Measurements from ENCODE around the gene C1orf122.

Gene C1orf122

DNA sequence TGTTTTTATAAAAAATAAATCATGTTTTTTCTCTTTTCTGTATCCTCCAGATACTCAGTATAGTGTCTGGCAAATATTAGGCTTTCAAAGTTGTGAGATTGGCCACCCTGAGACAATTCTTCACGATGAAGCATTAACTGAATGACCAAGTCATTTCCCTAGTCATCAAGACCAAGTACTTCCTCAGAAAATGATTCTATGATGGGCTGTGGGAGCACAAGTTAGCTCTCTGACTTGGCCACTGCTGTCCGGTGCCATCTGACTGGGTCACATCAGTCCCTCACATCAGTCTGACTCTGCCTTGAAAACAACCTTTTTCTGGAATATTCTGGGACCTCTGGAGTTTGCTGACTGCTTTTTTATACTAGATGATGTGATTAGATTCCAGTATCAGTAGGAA lies 13.9 kb downstream of the C1orf122 start:
- H3K27ac ChIP-seq: no peak overlapping the region
- H3K4me1 ChIP-seq: peaks cover 0 to 4% (median 0%) of the 10 kb centered on the region in 4 donors
- TF ChIP-seq, protein P1, sequence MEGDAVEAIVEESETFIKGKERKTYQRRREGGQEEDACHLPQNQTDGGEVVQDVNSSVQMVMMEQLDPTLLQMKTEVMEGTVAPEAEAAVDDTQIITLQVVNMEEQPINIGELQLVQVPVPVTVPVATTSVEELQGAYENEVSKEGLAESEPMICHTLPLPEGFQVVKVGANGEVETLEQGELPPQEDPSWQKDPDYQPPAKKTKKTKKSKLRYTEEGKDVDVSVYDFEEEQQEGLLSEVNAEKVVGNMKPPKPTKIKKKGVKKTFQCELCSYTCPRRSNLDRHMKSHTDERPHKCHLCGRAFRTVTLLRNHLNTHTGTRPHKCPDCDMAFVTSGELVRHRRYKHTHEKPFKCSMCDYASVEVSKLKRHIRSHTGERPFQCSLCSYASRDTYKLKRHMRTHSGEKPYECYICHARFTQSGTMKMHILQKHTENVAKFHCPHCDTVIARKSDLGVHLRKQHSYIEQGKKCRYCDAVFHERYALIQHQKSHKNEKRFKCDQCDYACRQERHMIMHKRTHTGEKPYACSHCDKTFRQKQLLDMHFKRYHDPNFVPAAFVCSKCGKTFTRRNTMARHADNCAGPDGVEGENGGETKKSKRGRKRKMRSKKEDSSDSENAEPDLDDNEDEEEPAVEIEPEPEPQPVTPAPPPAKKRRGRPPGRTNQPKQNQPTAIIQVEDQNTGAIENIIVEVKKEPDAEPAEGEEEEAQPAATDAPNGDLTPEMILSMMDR (IDR thresholded peaks at IDR 0.05): no peak
- DNase-seq: no peak
- H3K36me3 ChIP-seq: peaks cover 48 to 94% (median 77%) of the 10 kb centered on the region in 3 donors
- H3K4me3 ChIP-seq: no peak overlapping the region
- intact Hi-C loops (cut with DNase I; ENCODE audit: low total_unique reads): no loop called here
- no peaks in the 10 kb centered on the region for H3K9me3 ChIP-seq
- H3K27me3 ChIP-seq: no peaks in the 10 kb centered on the region

DNA sequence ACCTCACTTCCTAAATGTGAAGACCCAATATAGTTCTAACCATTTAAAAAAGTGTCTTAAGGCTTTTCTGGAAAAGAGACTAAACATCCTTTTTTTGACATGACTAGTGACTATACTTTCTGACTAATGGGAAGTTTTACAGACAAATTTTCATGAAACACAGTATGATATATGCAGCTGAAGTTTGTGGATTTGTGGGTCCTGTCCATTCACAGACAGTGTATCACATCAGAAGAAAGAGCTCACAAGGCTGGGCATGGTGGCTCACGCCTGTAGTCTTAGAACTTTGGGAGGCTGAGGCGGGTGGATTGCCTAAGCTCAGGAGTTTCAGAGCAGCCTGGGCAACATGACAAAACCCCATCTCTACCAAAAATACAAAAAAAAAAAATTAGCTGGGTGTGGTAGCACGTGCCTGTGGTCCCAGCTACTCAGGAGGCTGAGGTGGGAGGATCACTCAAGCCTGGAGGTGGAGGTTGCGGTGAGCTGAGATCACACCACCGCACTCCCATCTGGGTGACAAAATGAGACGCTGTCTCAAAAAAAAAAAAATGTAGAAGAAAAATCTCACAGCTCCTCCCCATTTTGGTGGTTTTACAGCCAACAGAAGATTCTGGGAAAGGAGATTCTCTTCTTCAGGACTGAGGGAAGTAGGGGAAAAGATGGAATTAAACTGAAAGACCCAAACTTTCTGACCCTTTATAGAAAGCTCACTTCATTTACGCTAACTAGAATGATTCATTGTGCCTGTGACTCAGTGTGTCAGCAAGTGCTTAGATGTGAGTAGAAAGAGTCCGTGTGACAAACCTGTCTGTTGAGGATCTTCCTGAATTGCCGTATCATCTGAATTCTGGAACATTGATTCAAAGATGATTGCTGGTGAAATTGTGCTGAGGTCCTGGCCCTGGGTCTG lies 15.6 kb downstream of the C1orf122 start:
- DNase-seq: no peak
- Histone ChIP-seq H3K36me3 (peaks cover 42 to 96% (median 68%) of the 10 kb centered on the region in 3 donors), H3K27ac (no peak overlapping the region)

DNA sequence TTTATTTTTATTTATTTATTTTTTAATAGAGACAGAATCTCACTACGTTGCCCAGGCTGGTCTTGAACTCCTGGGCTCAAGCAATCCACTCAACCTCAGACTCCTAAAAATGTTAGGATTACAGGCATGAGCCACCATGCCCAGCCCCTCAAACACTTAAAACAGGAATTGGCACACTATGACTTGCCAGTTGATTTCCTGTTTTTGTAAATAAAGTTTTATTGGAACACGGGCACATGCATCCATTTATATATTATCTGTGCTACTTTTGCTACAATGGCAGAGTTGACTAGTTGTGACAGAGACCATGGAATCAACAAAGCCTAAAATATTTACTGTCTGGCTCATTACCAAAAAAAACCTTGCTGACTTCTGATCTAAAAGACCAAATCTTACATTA lies 16.4 kb downstream of the C1orf122 start:
- Histone ChIP-seq H3K36me3 (peaks cover 41 to 96% (median 68%) of the 10 kb centered on the region in 3 donors), H3K9me3 (no peaks in the 10 kb centered on the region), H3K27ac (no peak overlapping the region), H3K4me1 (no peaks in the 10 kb centered on the region), H3K27me3 (no peaks in the 10 kb centered on the region), H3K4me3 (no peak overlapping the region)
- intact Hi-C loops (cut with DNase I; ENCODE audit: low total_unique reads): no loop called here
- TF ChIP-seq, protein P1 (IDR thresholded peaks at IDR 0.05): no peak
- DNase-seq: no peak

More for the DNA sequence above, 15.6 kb downstream of the C1orf122 start:
- H3K4me3 ChIP-seq: no peak overlapping the region
- intact Hi-C loops (cut with DNase I; ENCODE audit: low total_unique reads): no loop called here
- no peaks in the 10 kb centered on the region for H3K9me3 ChIP-seq
- no peaks in the 10 kb centered on the region for H3K27me3 ChIP-seq
- TF ChIP-seq, protein P1 (IDR thresholded peaks at IDR 0.05): no peak
- H3K4me1 ChIP-seq: no peaks in the 10 kb centered on the region

DNA sequence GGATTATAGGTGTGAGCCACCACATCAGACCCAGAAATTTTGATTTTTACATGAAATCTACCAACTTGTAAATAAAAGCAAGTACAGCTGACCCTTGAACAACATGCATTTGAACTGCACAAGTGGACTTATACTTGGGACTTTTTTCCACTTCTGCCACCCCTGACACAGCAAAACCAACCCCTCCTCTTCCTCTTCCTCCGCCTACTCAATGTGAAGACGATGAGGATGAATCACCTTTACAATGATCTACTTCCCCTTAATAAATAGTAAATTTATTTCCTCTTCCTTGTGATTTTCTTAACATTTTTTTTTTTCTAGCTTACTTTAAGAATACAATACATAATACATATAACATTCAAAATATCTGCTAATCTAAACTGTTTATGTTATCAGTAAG lies 17.9 kb downstream of the C1orf122 start:
- H3K36me3 ChIP-seq: peaks cover 44 to 96% (median 67%) of the 10 kb centered on the region in 3 donors
- TF ChIP-seq, protein P1 (IDR thresholded peaks at IDR 0.05): no peak
- no peaks in the 10 kb centered on the region for H3K9me3 ChIP-seq
- H3K4me3 ChIP-seq: no peak overlapping the region
- no peaks in the 10 kb centered on the region for H3K4me1 ChIP-seq
- no peaks in the 10 kb centered on the region for H3K27me3 ChIP-seq
- no peak overlapping the region for H3K27ac ChIP-seq
- intact Hi-C loops (cut with DNase I; ENCODE audit: low total_unique reads): no loop called here
- DNase-seq: no peak

DNA sequence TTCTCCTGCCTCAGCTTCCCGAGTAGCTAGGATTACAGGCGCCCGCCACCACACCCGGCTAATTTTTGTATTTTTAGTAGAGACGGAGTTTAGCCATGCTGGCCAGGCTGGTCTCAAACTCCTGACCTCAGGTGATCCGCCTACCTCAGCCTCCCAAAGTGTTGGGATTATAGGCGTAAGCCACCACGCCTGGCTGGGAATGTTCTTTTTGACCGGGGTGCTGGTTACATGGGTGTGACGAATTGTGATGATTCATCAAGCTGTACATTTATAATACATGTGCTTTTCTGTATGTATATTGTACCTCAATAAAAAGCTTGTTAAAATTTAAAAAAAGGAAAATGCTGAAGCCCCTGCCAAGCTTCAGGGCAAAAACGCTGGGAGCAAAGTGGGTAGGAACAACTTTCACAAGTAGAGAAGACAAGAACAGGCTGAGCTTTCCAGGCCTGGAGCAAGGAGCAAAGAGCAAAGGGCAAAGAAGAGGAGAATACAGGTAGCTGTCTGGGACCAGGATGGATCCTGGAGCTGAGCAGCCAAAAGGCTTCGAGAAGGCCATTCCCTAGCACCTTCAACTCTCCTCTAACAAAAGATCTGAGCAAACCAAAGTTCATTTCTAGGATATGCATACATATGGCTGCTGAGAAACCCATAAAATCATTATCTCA lies 21.0 kb downstream of the C1orf122 start:
- H3K27ac ChIP-seq: no peak overlapping the region
- H3K27me3 ChIP-seq: no peaks in the 10 kb centered on the region
- H3K4me1 ChIP-seq: no peaks in the 10 kb centered on the region
- no peaks in the 10 kb centered on the region for H3K9me3 ChIP-seq
- peaks cover 44 to 95% (median 71%) of the 10 kb centered on the region in 3 donors for H3K36me3 ChIP-seq
- no peak for DNase-seq
- H3K4me3 ChIP-seq: no peak overlapping the region
- TF ChIP-seq, protein P1 (IDR thresholded peaks at IDR 0.05): no peak
- intact Hi-C loops (cut with DNase I; ENCODE audit: low total_unique reads): no loop called here

Measured in tibial artery (tissue), 4 donors.